ENCODE results near the gene MTUS2.

DNA sequence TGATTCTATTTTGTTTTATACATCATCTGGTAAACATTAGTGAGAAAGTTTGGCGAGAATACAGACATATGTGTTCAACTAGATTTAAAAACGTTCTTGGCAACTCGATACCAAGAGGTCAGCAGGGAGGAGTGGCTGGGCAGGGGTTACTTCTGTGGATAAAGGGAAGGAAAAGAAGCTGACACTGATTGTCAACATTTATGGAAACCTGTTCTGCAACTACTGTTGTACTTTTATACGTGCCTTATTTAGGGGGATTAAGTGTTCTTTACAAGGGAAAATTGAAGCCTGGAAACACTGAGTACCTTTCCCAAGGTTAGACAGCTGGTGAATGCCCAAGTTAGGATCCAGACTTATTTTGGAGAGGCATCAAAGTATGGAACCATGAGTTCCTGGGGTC, 65.0 kb downstream of the MTUS2 start:
- TF ChIP-seq POLR2A (IDR thresholded peaks at IDR 0.05; ENCODE audit: low read length) (no peak), GATA1 (IDR thresholded peaks at IDR 0.05; ENCODE audit: low read depth, low read length) (no peak)

Data from erythroblast (primary cell).